Endothelial cell of umbilical vein (primary cell): Measurements from ENCODE around the gene EVX1.

Source experiments
- EZH2 ChIP-seq: IDR thresholded peaks from 2 replicates; pipeline ENCODE4 v1.6.1; 2012; ENCODE audit warnings: borderline replicate concordance, low read depth, mild to moderate bottlenecking, moderate library complexity, low read length, inconsistent platforms; ENCODE audit not compliant: severe bottlenecking
- POLR2A ChIP-seq: IDR thresholded peaks from 2 replicates; pipeline ENCODE4 v1.6.1; 2012; ENCODE audit warnings: low read depth, mild to moderate bottlenecking, control low read depth, low read length

DNA sequence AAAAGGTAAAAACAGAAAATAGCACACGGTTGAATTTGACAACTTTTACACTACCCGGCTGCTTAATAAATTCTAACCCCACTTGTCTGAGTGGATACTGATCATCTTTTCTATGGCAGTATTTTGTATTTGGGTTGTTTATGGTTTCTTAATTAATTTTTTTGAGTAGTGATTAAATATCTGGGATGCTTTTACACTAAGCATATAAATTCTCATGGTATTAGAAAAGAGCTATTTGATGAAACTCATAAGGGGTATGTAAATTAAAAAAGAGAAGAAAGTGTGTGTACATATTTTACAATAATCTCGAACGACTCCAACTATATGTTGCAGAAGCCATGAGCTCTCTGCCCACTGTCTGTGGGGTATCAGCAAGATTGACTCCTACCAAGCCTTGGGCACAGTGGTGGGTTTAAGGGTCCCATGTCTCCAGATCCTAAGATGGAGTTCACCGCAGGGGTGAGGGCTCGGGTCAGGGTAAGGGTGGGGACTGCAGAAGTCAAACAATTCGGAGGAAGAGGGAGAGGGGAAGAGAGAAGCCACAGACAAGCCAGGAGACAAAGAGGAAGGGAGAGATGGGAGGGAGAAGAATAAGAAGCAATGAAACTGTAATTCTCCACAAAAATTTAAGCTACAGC is 35.1 kb upstream of the EVX1 start:
- TF ChIP-seq EZH2, result no peak
- no peak for TF ChIP-seq POLR2A
